ENCODE data around the gene ANAPC16.

The ANAPC16 gene

DNA sequence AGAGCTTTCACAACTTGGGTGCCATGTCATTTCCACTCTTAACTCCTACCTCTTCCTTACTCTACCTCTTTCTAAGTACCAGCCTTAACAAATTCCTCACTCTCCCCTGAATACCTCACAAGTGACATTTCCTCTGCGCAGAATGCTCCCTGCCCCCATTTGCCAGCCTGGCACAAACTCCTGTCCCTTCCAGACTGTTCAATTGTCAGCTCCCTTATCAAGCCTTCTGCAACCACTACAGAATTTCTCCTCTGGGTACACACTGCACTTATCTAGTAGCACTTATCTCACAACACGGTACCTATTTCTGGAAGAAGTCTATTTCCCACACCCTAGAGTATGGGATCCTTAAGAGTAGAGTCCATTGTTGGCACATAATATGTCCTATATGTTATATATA is 39.1 kb upstream of the ANAPC16 start:
- DNase-seq (ENCODE audit: insufficient read length, low spot score): no peak
- no peak for FAIRE-seq
- TF ChIP-seq POU2F2 (IDR thresholded peaks at IDR 0.05; ENCODE audit: low read depth, low read length): no peak
- no peak for TF ChIP-seq POLR2AphosphoS5 (IDR thresholded peaks at IDR 0.05; ENCODE audit: low read depth, low read length)
- no peak for TF ChIP-seq POLR2A (IDR thresholded peaks at IDR 0.05; ENCODE audit: low read depth, low read length)
- TF ChIP-seq TAF1 (IDR thresholded peaks at IDR 0.05; ENCODE audit: low read depth, low read length): no peak
- no peak for TF ChIP-seq SPI1 (IDR thresholded peaks at IDR 0.05; ENCODE audit: low read depth, low read length)
- no peak for TF ChIP-seq PAX5 (IDR thresholded peaks at IDR 0.05; ENCODE audit: insufficient read depth, low read length, severe bottlenecking)

GRCh38 chr10:72177454-72177853 is 38.4 kb upstream of the ANAPC16 start:
- DNase-seq (ENCODE audit: insufficient read length, low spot score) (no peak), FAIRE-seq (no peak)
- TF ChIP-seq POLR2AphosphoS5 (IDR thresholded peaks at IDR 0.05; ENCODE audit: low read depth, low read length) (no peak), TAF1 (IDR thresholded peaks at IDR 0.05; ENCODE audit: low read depth, low read length) (no peak), PAX5 (IDR thresholded peaks at IDR 0.05; ENCODE audit: insufficient read depth, low read length, severe bottlenecking) (no peak), POU2F2 (IDR thresholded peaks at IDR 0.05; ENCODE audit: low read depth, low read length) (no peak), POLR2A (IDR thresholded peaks at IDR 0.05; ENCODE audit: low read depth, low read length) (no peak), SPI1 (IDR thresholded peaks at IDR 0.05; ENCODE audit: low read depth, low read length) (no peak)

- no peak for FAIRE-seq
- no peak for DNase-seq (ENCODE audit: insufficient read length, low spot score)
- TF ChIP-seq POU2F2 (IDR thresholded peaks at IDR 0.05; ENCODE audit: low read depth, low read length) (no peak), TAF1 (IDR thresholded peaks at IDR 0.05; ENCODE audit: low read depth, low read length) (no peak), POLR2AphosphoS5 (IDR thresholded peaks at IDR 0.05; ENCODE audit: low read depth, low read length) (no peak), PAX5 (IDR thresholded peaks at IDR 0.05; ENCODE audit: insufficient read depth, low read length, severe bottlenecking) (no peak), POLR2A (IDR thresholded peaks at IDR 0.05; ENCODE audit: low read depth, low read length) (no peak), SPI1 (IDR thresholded peaks at IDR 0.05; ENCODE audit: low read depth, low read length) (no peak)
These were observed 31.7 kb upstream of the ANAPC16 start for GRCh38 chr10:72184156-72184555.

GRCh38 chr10:72186258-72186981 is 29.4 kb upstream of the ANAPC16 start:
- FAIRE-seq (no peak), DNase-seq (ENCODE audit: insufficient read length, low spot score) (no peak)
- TF ChIP-seq POU2F2 (IDR thresholded peaks at IDR 0.05; ENCODE audit: low read depth, low read length): no peak
- TF ChIP-seq SPI1 (IDR thresholded peaks at IDR 0.05; ENCODE audit: low read depth, low read length): no peak
- TF ChIP-seq PAX5 (IDR thresholded peaks at IDR 0.05; ENCODE audit: insufficient read depth, low read length, severe bottlenecking): no peak
- TF ChIP-seq POLR2A (IDR thresholded peaks at IDR 0.05; ENCODE audit: low read depth, low read length): no peak
- TF ChIP-seq TAF1 (IDR thresholded peaks at IDR 0.05; ENCODE audit: low read depth, low read length): no peak

- no peak for DNase-seq (ENCODE audit: insufficient read length, low spot score)
- no peak for FAIRE-seq
- TF ChIP-seq SPI1 (IDR thresholded peaks at IDR 0.05; ENCODE audit: low read depth, low read length) (no peak), POLR2A (IDR thresholded peaks at IDR 0.05; ENCODE audit: low read depth, low read length) (no peak), POLR2AphosphoS5 (IDR thresholded peaks at IDR 0.05; ENCODE audit: low read depth, low read length) (no peak), TAF1 (IDR thresholded peaks at IDR 0.05; ENCODE audit: low read depth, low read length) (no peak), PAX5 (IDR thresholded peaks at IDR 0.05; ENCODE audit: insufficient read depth, low read length, severe bottlenecking) (no peak), POU2F2 (IDR thresholded peaks at IDR 0.05; ENCODE audit: low read depth, low read length) (no peak)
These were observed 28.9 kb upstream of the ANAPC16 start for GRCh38 chr10:72186982-72187330.

- TF ChIP-seq POLR2AphosphoS5 (IDR thresholded peaks at IDR 0.05; ENCODE audit: low read depth, low read length) (no peak), PAX5 (IDR thresholded peaks at IDR 0.05; ENCODE audit: insufficient read depth, low read length, severe bottlenecking) (no peak), SPI1 (IDR thresholded peaks at IDR 0.05; ENCODE audit: low read depth, low read length) (no peak), POLR2A (IDR thresholded peaks at IDR 0.05; ENCODE audit: low read depth, low read length) (no peak), TAF1 (IDR thresholded peaks at IDR 0.05; ENCODE audit: low read depth, low read length) (no peak), POU2F2 (IDR thresholded peaks at IDR 0.05; ENCODE audit: low read depth, low read length) (no peak)
- FAIRE-seq (no peak), DNase-seq (ENCODE audit: insufficient read length, low spot score) (no peak)
These were observed 20.9 kb upstream of the ANAPC16 start for GRCh38 chr10:72194949-72195348.

- no peak for TF ChIP-seq TAF1 (IDR thresholded peaks at IDR 0.05; ENCODE audit: low read depth, low read length)
- TF ChIP-seq POLR2AphosphoS5 (IDR thresholded peaks at IDR 0.05; ENCODE audit: low read depth, low read length): no peak
- TF ChIP-seq SPI1 (IDR thresholded peaks at IDR 0.05; ENCODE audit: low read depth, low read length): no peak
- DNase-seq (ENCODE audit: insufficient read length, low spot score): no peak
- FAIRE-seq: no peak
These were observed 14.9 kb upstream of the ANAPC16 start for GRCh38 chr10:72200883-72201282.

DNA sequence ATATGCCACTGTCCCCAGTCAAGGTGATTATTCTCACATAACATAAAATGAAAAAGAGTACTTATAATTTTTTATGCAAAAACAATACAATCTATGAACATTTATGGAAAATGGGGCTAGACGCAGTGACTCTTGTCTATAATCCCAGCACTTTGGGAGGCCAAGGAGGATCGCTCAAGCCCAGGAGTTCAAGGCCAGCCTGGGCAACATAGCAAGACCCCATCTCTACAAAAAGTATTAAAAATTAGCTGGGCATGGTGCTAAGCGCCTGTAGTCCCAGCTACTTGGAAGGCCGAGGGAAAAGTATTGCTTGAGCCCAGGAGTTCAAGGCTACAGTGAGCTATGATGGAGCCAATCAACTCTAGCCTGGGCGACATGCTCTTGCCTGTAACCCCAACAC is 14.5 kb upstream of the ANAPC16 start:
- FAIRE-seq (no peak), DNase-seq (ENCODE audit: insufficient read length, low spot score) (no peak)
- TF ChIP-seq POU2F2 (IDR thresholded peaks at IDR 0.05; ENCODE audit: low read depth, low read length): no peak
- TF ChIP-seq TAF1 (IDR thresholded peaks at IDR 0.05; ENCODE audit: low read depth, low read length): no peak
- TF ChIP-seq POLR2A (IDR thresholded peaks at IDR 0.05; ENCODE audit: low read depth, low read length): no peak
- no peak for TF ChIP-seq SPI1 (IDR thresholded peaks at IDR 0.05; ENCODE audit: low read depth, low read length)
- no peak for TF ChIP-seq POLR2AphosphoS5 (IDR thresholded peaks at IDR 0.05; ENCODE audit: low read depth, low read length)
- no peak for TF ChIP-seq PAX5 (IDR thresholded peaks at IDR 0.05; ENCODE audit: insufficient read depth, low read length, severe bottlenecking)

DNA sequence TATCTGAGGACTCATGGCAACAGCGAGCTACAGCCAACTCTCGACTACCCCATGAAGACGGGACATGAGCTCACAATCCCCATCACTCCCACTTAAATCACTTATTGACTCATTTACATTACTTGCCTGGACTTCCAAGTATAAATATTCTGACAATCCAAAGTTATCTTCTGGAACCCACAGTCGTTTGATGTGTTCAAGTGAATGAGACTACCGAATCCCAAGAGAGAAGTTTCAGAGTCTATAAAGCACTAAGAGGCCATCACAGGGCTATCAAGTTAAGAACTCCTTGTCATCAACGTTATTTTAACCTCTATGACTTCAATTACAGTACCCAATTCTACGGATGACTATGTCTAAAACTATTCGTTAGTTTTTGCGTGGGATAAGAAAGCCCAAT is 11.5 kb upstream of the ANAPC16 start:
- FAIRE-seq (no peak), DNase-seq (ENCODE audit: insufficient read length, low spot score) (no peak)
- TF ChIP-seq PAX5 (IDR thresholded peaks at IDR 0.05; ENCODE audit: insufficient read depth, low read length, severe bottlenecking): no peak
- TF ChIP-seq SPI1 (IDR thresholded peaks at IDR 0.05; ENCODE audit: low read depth, low read length): no peak
- TF ChIP-seq POU2F2 (IDR thresholded peaks at IDR 0.05; ENCODE audit: low read depth, low read length): no peak
- no peak for TF ChIP-seq POLR2AphosphoS5 (IDR thresholded peaks at IDR 0.05; ENCODE audit: low read depth, low read length)
- TF ChIP-seq TAF1 (IDR thresholded peaks at IDR 0.05; ENCODE audit: low read depth, low read length): no peak
- no peak for TF ChIP-seq POLR2A (IDR thresholded peaks at IDR 0.05; ENCODE audit: low read depth, low read length)

GRCh38 chr10:72204724-72205123 is 11.1 kb upstream of the ANAPC16 start:
- DNase-seq (ENCODE audit: insufficient read length, low spot score) (no peak), FAIRE-seq (no peak)
- no peak for TF ChIP-seq POLR2AphosphoS5 (IDR thresholded peaks at IDR 0.05; ENCODE audit: low read depth, low read length)
- TF ChIP-seq POLR2A (IDR thresholded peaks at IDR 0.05; ENCODE audit: low read depth, low read length): no peak
- TF ChIP-seq SPI1 (IDR thresholded peaks at IDR 0.05; ENCODE audit: low read depth, low read length): no peak
- TF ChIP-seq TAF1 (IDR thresholded peaks at IDR 0.05; ENCODE audit: low read depth, low read length): no peak
- no peak for TF ChIP-seq POU2F2 (IDR thresholded peaks at IDR 0.05; ENCODE audit: low read depth, low read length)
- no peak for TF ChIP-seq PAX5 (IDR thresholded peaks at IDR 0.05; ENCODE audit: insufficient read depth, low read length, severe bottlenecking)

Data from GM12891 (cell line).